ENCODE measurements around the gene CTDP1. TPM values are rescaled to one million over a fixed set of nuclear protein-coding genes. Genes with fewer than 3 reads are reported as not detected.

Gene CTDP1
- total and polyA plus RNA-seq, 9 of the 15 experiments (the other 6 are each of a cell fraction or from before 2014, with no cell fraction given), result 0.07 to 19.2 (median 4.0) TPM

- TF ChIP-seq, protein P1, sequence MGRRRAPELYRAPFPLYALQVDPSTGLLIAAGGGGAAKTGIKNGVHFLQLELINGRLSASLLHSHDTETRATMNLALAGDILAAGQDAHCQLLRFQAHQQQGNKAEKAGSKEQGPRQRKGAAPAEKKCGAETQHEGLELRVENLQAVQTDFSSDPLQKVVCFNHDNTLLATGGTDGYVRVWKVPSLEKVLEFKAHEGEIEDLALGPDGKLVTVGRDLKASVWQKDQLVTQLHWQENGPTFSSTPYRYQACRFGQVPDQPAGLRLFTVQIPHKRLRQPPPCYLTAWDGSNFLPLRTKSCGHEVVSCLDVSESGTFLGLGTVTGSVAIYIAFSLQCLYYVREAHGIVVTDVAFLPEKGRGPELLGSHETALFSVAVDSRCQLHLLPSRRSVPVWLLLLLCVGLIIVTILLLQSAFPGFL (CRISPR knock-in tag; IDR thresholded peaks at IDR 0.05), result no peak
- TF ChIP-seq CSDE1 (IDR thresholded peaks at IDR 0.05), result no peak
- TF ChIP-seq, protein P2, sequence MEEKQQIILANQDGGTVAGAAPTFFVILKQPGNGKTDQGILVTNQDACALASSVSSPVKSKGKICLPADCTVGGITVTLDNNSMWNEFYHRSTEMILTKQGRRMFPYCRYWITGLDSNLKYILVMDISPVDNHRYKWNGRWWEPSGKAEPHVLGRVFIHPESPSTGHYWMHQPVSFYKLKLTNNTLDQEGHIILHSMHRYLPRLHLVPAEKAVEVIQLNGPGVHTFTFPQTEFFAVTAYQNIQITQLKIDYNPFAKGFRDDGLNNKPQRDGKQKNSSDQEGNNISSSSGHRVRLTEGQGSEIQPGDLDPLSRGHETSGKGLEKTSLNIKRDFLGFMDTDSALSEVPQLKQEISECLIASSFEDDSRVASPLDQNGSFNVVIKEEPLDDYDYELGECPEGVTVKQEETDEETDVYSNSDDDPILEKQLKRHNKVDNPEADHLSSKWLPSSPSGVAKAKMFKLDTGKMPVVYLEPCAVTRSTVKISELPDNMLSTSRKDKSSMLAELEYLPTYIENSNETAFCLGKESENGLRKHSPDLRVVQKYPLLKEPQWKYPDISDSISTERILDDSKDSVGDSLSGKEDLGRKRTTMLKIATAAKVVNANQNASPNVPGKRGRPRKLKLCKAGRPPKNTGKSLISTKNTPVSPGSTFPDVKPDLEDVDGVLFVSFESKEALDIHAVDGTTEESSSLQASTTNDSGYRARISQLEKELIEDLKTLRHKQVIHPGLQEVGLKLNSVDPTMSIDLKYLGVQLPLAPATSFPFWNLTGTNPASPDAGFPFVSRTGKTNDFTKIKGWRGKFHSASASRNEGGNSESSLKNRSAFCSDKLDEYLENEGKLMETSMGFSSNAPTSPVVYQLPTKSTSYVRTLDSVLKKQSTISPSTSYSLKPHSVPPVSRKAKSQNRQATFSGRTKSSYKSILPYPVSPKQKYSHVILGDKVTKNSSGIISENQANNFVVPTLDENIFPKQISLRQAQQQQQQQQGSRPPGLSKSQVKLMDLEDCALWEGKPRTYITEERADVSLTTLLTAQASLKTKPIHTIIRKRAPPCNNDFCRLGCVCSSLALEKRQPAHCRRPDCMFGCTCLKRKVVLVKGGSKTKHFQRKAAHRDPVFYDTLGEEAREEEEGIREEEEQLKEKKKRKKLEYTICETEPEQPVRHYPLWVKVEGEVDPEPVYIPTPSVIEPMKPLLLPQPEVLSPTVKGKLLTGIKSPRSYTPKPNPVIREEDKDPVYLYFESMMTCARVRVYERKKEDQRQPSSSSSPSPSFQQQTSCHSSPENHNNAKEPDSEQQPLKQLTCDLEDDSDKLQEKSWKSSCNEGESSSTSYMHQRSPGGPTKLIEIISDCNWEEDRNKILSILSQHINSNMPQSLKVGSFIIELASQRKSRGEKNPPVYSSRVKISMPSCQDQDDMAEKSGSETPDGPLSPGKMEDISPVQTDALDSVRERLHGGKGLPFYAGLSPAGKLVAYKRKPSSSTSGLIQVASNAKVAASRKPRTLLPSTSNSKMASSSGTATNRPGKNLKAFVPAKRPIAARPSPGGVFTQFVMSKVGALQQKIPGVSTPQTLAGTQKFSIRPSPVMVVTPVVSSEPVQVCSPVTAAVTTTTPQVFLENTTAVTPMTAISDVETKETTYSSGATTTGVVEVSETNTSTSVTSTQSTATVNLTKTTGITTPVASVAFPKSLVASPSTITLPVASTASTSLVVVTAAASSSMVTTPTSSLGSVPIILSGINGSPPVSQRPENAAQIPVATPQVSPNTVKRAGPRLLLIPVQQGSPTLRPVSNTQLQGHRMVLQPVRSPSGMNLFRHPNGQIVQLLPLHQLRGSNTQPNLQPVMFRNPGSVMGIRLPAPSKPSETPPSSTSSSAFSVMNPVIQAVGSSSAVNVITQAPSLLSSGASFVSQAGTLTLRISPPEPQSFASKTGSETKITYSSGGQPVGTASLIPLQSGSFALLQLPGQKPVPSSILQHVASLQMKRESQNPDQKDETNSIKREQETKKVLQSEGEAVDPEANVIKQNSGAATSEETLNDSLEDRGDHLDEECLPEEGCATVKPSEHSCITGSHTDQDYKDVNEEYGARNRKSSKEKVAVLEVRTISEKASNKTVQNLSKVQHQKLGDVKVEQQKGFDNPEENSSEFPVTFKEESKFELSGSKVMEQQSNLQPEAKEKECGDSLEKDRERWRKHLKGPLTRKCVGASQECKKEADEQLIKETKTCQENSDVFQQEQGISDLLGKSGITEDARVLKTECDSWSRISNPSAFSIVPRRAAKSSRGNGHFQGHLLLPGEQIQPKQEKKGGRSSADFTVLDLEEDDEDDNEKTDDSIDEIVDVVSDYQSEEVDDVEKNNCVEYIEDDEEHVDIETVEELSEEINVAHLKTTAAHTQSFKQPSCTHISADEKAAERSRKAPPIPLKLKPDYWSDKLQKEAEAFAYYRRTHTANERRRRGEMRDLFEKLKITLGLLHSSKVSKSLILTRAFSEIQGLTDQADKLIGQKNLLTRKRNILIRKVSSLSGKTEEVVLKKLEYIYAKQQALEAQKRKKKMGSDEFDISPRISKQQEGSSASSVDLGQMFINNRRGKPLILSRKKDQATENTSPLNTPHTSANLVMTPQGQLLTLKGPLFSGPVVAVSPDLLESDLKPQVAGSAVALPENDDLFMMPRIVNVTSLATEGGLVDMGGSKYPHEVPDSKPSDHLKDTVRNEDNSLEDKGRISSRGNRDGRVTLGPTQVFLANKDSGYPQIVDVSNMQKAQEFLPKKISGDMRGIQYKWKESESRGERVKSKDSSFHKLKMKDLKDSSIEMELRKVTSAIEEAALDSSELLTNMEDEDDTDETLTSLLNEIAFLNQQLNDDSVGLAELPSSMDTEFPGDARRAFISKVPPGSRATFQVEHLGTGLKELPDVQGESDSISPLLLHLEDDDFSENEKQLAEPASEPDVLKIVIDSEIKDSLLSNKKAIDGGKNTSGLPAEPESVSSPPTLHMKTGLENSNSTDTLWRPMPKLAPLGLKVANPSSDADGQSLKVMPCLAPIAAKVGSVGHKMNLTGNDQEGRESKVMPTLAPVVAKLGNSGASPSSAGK (IDR thresholded peaks at IDR 0.05), result no peak
- TF ChIP-seq, protein P3, sequence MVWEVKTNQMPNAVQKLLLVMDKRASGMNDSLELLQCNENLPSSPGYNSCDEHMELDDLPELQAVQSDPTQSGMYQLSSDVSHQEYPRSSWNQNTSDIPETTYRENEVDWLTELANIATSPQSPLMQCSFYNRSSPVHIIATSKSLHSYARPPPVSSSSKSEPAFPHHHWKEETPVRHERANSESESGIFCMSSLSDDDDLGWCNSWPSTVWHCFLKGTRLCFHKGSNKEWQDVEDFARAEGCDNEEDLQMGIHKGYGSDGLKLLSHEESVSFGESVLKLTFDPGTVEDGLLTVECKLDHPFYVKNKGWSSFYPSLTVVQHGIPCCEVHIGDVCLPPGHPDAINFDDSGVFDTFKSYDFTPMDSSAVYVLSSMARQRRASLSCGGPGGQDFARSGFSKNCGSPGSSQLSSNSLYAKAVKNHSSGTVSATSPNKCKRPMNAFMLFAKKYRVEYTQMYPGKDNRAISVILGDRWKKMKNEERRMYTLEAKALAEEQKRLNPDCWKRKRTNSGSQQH (CRISPR knock-in tag; IDR thresholded peaks at IDR 0.05), result no peak
- TF ChIP-seq, protein P4, sequence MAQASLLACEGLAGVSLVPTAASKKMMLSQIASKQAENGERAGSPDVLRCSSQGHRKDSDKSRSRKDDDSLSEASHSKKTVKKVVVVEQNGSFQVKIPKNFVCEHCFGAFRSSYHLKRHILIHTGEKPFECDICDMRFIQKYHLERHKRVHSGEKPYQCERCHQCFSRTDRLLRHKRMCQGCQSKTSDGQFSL (CRISPR knock-in tag; IDR thresholded peaks at IDR 0.05), result no peak
- TF ChIP-seq, protein P4 (tag; IDR thresholded peaks at IDR 0.05), result no peak
- TF ChIP-seq SAFB (IDR thresholded peaks at IDR 0.05; ENCODE audit: borderline replicate concordance, low read depth, low read length), result no peak
Observed at GRCh38 chr18:79784965-79785770, 105.6 kb downstream of the CTDP1 start (continued).
